H1 (cell line): ENCODE measurements around the gene HBM. TPM values are rescaled to one million over a fixed set of nuclear protein-coding genes. Genes with fewer than 3 reads are reported as not detected.

Source experiments
- CTCF ChIA-PET: fragments of 300-600 bp; sonication (Branson Sonifier 250); formaldehyde crosslinking; loops from one replicate; lab custom pipeline; 2021; ENCODE audit not compliant: partially characterized antibody; lab: Charles Lee
- POLR2A ChIA-PET: fragments of 300-600 bp; sonication (Branson Sonifier 250); formaldehyde crosslinking; loops from one replicate; lab custom pipeline; 2021; ENCODE audit warnings: inconsistent platforms; ENCODE audit not compliant: partially characterized antibody; lab: Charles Lee
- DNase-seq, 2 experiments: peaks; one replicate each; pipeline versions ENCODE4 v3.0.0 to v3.0.0-alpha.2; 2010 to 2022; ENCODE audit warnings: low spot score in 2 of 2, low read depth in 1 of 2, mixed read lengths in 1 of 2
- FAIRE-seq: peaks from 2 replicates; lab custom pipeline; 2011; peaks lifted over from hg19 to GRCh38; lab: Jason Lieb, UNC
- H2AFZ ChIP-seq: 2 replicates; pipeline ENCODE4 v1.8.1; 2012; ENCODE audit warnings: low read length, inconsistent platforms
- H2AK5ac ChIP-seq: 2 replicates; pipeline ENCODE4 v1.6.1; 2013; ENCODE audit warnings: low read depth, low read length
- H2BK120ac ChIP-seq: replicated peaks from 2 replicates; pipeline ENCODE3; 2013; ENCODE audit warnings: low read depth, low read length, inconsistent platforms
- H2BK12ac ChIP-seq: 2 replicates; pipeline ENCODE4 v1.6.1; 2013; ENCODE audit warnings: low read depth, low read length
- H2BK15ac ChIP-seq: 2 replicates; pipeline ENCODE4 v1.6.1; 2013; ENCODE audit warnings: low read length
- H2BK20ac ChIP-seq: 2 replicates; pipeline ENCODE4 v1.6.1; 2013; ENCODE audit warnings: low read length
- H2BK5ac ChIP-seq: 2 replicates; pipeline ENCODE4 v1.6.1; 2013; ENCODE audit warnings: low read depth, low read length
- H3K14ac ChIP-seq: 2 replicates; pipeline ENCODE4 v1.6.1; 2013; ENCODE audit warnings: inconsistent platforms; ENCODE audit not compliant: insufficient read length
- H3K18ac ChIP-seq: 2 replicates; pipeline ENCODE4 v1.6.1; 2013; ENCODE audit warnings: low read length; ENCODE audit errors: extremely low read depth
- H3K23ac ChIP-seq: 2 replicates; pipeline ENCODE4 v1.6.1; 2013; ENCODE audit warnings: inconsistent platforms; ENCODE audit not compliant: insufficient read length
- H3K23me2 ChIP-seq: 2 replicates; pipeline ENCODE4 v1.6.1; 2013; ENCODE audit warnings: low read depth, low read length
- H3K27ac ChIP-seq: 2 replicates; pipeline ENCODE4 v1.6.1; 2011; ENCODE audit warnings: low read depth, low read length, inconsistent platforms
- H3K27me3 ChIP-seq, 4 experiments: replicated peaks in 1 of 4; 1 replicate in 1 of 4; 2 replicates in 3 of 4; pipeline versions ENCODE4 v1.6.1 to v1.8.1; 2011 to 2013; ENCODE audit warnings: low read length in 3 of 4, mild to moderate bottlenecking in 3 of 4, inconsistent platforms in 2 of 4, mixed read lengths in 2 of 4, moderate library complexity in 1 of 4; ENCODE audit not compliant: control insufficient read depth in 3 of 4, insufficient read depth in 3 of 4; ENCODE audit errors: extremely low read depth in 1 of 4
- H3K36me3 ChIP-seq, 4 experiments: 2 replicates each; pipeline versions ENCODE4 v1.6.1 to v1.8.1; 2011 to 2013; ENCODE audit warnings: mild to moderate bottlenecking in 4 of 4, low read length in 3 of 4, moderate library complexity in 2 of 4, control low read depth in 1 of 4, inconsistent platforms in 1 of 4; ENCODE audit not compliant: insufficient read depth in 4 of 4, control insufficient read depth in 2 of 4
- H3K4ac ChIP-seq: replicated peaks from 2 replicates; pipeline ENCODE3; 2013; ENCODE audit warnings: low read length, low read depth, mixed read lengths, inconsistent platforms; ENCODE audit not compliant: insufficient read length
- H3K4me1 ChIP-seq, 4 experiments: replicated peaks in 1 of 4; 1 replicate in 1 of 4; 2 replicates in 3 of 4; pipeline versions ENCODE4 v1.6.1 to v1.8.1; 2011 to 2013; ENCODE audit warnings: low read length in 3 of 4, inconsistent platforms in 2 of 4, mixed read lengths in 1 of 4; ENCODE audit not compliant: insufficient read depth in 4 of 4, control insufficient read depth in 3 of 4
- H3K4me2 ChIP-seq, 2 experiments: 2 replicates each; pipeline versions ENCODE4 v1.6.1 to v1.8.1; 2011 to 2013; ENCODE audit warnings: low read depth in 2 of 2, low read length in 2 of 2, control low read depth in 1 of 2, inconsistent platforms in 1 of 2, mild to moderate bottlenecking in 1 of 2; ENCODE audit not compliant: insufficient read depth in 1 of 2
- H3K4me3 ChIP-seq, 4 experiments: fragments of 200-600, 300-600 bp in 1 of 4; sonication (generic), shearing (Covaris generic), sonication (Bioruptor Twin) in 1 of 4; 2 replicates each; pipeline versions ENCODE4 v1.5.1 to v1.8.1; 2011 to 2016; ENCODE audit warnings: low read length in 4 of 4, low read depth in 3 of 4, control low read depth in 2 of 4, inconsistent platforms in 2 of 4, mild to moderate bottlenecking in 2 of 4, mixed read lengths in 1 of 4, moderate library complexity in 1 of 4; ENCODE audit not compliant: insufficient read depth in 2 of 4; ENCODE audit errors: extremely low read depth in 1 of 4
- H3K56ac ChIP-seq: replicated peaks from 2 replicates; pipeline ENCODE3; 2013; ENCODE audit warnings: low read depth, mild to moderate bottlenecking, mixed read lengths, low read length, inconsistent platforms; ENCODE audit not compliant: insufficient read length
- H3K79me1 ChIP-seq: 2 replicates; pipeline ENCODE4 v1.6.1; 2013; ENCODE audit warnings: low read depth, low read length, control low read depth
- H3K79me2 ChIP-seq, 2 experiments: 2 replicates each; pipeline versions ENCODE4 v1.6.1 to v1.8.1; 2012 to 2013; ENCODE audit warnings: low read length in 2 of 2, mild to moderate bottlenecking in 2 of 2, inconsistent platforms in 1 of 2; ENCODE audit not compliant: insufficient read depth in 2 of 2, control insufficient read depth in 1 of 2
- H3K9ac ChIP-seq, 4 experiments: replicated peaks in 1 of 4; 1 replicate in 1 of 4; 2 replicates in 3 of 4; pipeline versions ENCODE4 v1.6.1 to v1.8.1; 2011 to 2013; ENCODE audit warnings: low read depth in 3 of 4, low read length in 3 of 4, control low read depth in 2 of 4, mild to moderate bottlenecking in 2 of 4, moderate library complexity in 2 of 4, inconsistent platforms in 1 of 4; ENCODE audit errors: extremely low read depth in 1 of 4
- H3K9me3 ChIP-seq, 2 experiments: 2 replicates each; pipeline versions ENCODE4 v1.6.1 to v1.8.1; 2012 to 2013; ENCODE audit warnings: mild to moderate bottlenecking in 2 of 2, moderate library complexity in 2 of 2, control low read depth in 1 of 2, inconsistent platforms in 1 of 2, low read depth in 1 of 2, low read length in 1 of 2, mixed read lengths in 1 of 2; ENCODE audit not compliant: insufficient read depth in 2 of 2
- H4K20me1 ChIP-seq, 2 experiments: replicated peaks in 1 of 2; 2 replicates each; pipeline versions ENCODE3 to v1.8.1; 2011 to 2013; ENCODE audit warnings: inconsistent platforms in 2 of 2, low read length in 2 of 2, mild to moderate bottlenecking in 1 of 2; ENCODE audit not compliant: insufficient read depth in 2 of 2, control insufficient read depth in 1 of 2
- H4K5ac ChIP-seq: 2 replicates; pipeline ENCODE4 v1.6.1; 2013; ENCODE audit warnings: low read length, low read depth, mixed read lengths, inconsistent platforms; ENCODE audit not compliant: insufficient read length
- H4K8ac ChIP-seq: 2 replicates; pipeline ENCODE4 v1.8.0; 2013; ENCODE audit warnings: mild to moderate bottlenecking, moderate library complexity, low read length, inconsistent platforms; ENCODE audit not compliant: insufficient read depth; ENCODE audit errors: extremely low read depth
- H4K91ac ChIP-seq: replicated peaks from 2 replicates; pipeline ENCODE3; 2013; ENCODE audit warnings: low read length, mixed read lengths, inconsistent platforms; ENCODE audit not compliant: insufficient read length
- EP300 ChIP-seq, 2 experiments: IDR thresholded peaks; 1 replicate in 1 of 2; 2 replicates in 1 of 2; pipeline ENCODE4 v1.6.1; 2011 to 2012; ENCODE audit warnings: low read depth in 2 of 2, low read length in 2 of 2, mild to moderate bottlenecking in 2 of 2, borderline replicate concordance in 1 of 2, inconsistent platforms in 1 of 2, moderate library complexity in 1 of 2
- EZH2 ChIP-seq: fragments of 200-600 bp; sonication (generic); IDR thresholded peaks from 2 replicates; pipeline ENCODE4 v1.7.1; 2012; ENCODE audit warnings: low read depth, mild to moderate bottlenecking, moderate library complexity, low read length, inconsistent platforms; ENCODE audit not compliant: severe bottlenecking
- FOSL1 ChIP-seq: IDR thresholded peaks from 2 replicates; pipeline ENCODE4 v1.6.1; 2011; ENCODE audit warnings: mild to moderate bottlenecking, low read depth, low read length, moderate library complexity; ENCODE audit not compliant: insufficient read depth
- HDAC2 ChIP-seq, 2 experiments: fragments of 300-600 bp in 1 of 2; sonication (generic) in 1 of 2; IDR thresholded peaks; 2 replicates each; pipeline ENCODE4 v1.6.1; 2011 to 2012; ENCODE audit warnings: low read depth in 2 of 2, low read length in 2 of 2, mild to moderate bottlenecking in 2 of 2, moderate library complexity in 2 of 2, borderline replicate concordance in 1 of 2, inconsistent platforms in 1 of 2
- KDM4A ChIP-seq: IDR thresholded peaks from one replicate; pipeline ENCODE4 v1.7.1; 2012; ENCODE audit warnings: low read depth, mild to moderate bottlenecking, moderate library complexity, low read length, inconsistent platforms; ENCODE audit not compliant: severe bottlenecking
- SUZ12 ChIP-seq: fragments of 200-600 bp; sonication (generic); IDR thresholded peaks from 2 replicates; pipeline ENCODE4 v1.6.1; 2012; ENCODE audit warnings: mild to moderate bottlenecking, inconsistent platforms, low read length, moderate library complexity, mixed read lengths
- WGBS, 2 experiments: shearing (Covaris generic) in 1 of 2; methylation state at CpG; one replicate each; pipeline versions ENCODE4 v1.1.6 to v1.1.7; 2013 to 2015; ENCODE audit warnings: low lambda C conversion rate in 2 of 2, mixed read lengths in 2 of 2, inconsistent platforms in 1 of 2, low coverage in 1 of 2, missing lambda C conversion rate in 1 of 2; ENCODE audit not compliant: insufficient replicate concordance in 2 of 2, insufficient coverage in 1 of 2, insufficient read length in 1 of 2; ENCODE audit errors: extremely low coverage in 1 of 2, missing lambda C conversion rate in 1 of 2; 5-methylcytosine and 5-hydroxymethylcytosine counted together
- polyA plus RNA-seq, 7 experiments: library from polyadenylated mRNA; depleted of rRNA in 3 of 7; stranded (reverse) in 5 of 7; unstranded in 2 of 7; fragments of >200 nt in 5 of 7; fragments of 200-250 nt in 2 of 7; gene quantifications; 1 replicate in 5 of 7; 2 replicates in 1 of 7; 4 replicates in 1 of 7; pipeline versions ENCODE4 v1.2.1 to v1.2.3, GENCODE V29; 2011 to 2013; ENCODE audit warnings: missing spikeins in 2 of 7, mixed read lengths in 2 of 7
- total RNA-seq: library from RNA; stranded (reverse); fragmentation: NEBNext Ultra II Directional; extraction: Animal tissue kit (Norgen Biotek cat#: 25700); gene quantifications from 2 replicates; pipeline ENCODE4 v1.2.1, GENCODE V29; 2021
- TF ChIP-seq, protein P1 (sequence below): IDR thresholded peaks from 2 replicates; pipeline ENCODE4 v1.6.1; 2011; ENCODE audit warnings: low read depth, mild to moderate bottlenecking, low read length; ENCODE audit not compliant: insufficient read depth
- TF ChIP-seq, protein P2 (sequence below): IDR thresholded peaks from 2 replicates; pipeline ENCODE4 v1.6.1; 2012; ENCODE audit warnings: inconsistent platforms

Gene HBM
- total and polyA plus RNA-seq, 2 of the 8 experiments (the other 6 are each of a cell fraction or from before 2014, with no cell fraction given): 0.88 TPM; not detected in 1

DNA sequence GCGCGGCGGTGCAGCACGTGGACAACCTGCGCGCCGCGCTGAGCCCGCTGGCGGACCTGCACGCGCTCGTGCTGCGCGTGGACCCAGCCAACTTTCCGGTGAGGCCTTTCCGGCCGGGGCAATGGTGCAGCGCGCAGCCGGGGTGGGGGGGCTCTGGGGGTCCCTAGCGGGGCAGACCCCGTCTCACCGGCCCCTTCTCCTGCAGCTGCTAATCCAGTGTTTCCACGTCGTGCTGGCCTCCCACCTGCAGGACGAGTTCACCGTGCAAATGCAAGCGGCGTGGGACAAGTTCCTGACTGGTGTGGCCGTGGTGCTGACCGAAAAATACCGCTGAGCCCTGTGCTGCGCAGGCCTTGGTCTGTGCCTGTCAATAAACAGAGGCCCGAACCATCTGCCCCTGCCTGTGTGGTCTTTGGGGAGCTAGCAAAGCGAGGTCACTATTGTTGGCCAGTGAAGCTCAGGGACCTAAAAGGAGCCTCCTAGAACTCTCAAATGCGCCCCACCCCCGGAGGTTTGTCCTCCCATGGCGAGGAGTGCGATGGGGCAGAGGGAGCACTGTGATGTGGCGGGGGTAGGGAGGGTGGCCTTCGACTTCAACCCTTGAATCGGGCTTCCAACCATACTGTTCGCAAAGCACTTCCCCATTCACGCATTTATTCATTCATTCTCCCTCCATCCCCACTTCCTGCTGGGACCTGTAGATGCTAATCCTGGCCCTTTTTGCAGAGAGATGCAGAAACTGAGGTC is 770 bp downstream of the HBM start:
- peaks cover 43 to 72% (median 66%) of the 10 kb centered on the region in 4 experiments for H3K27me3 ChIP-seq
- DNase-seq: no peak
- TF ChIP-seq, protein P1, sequence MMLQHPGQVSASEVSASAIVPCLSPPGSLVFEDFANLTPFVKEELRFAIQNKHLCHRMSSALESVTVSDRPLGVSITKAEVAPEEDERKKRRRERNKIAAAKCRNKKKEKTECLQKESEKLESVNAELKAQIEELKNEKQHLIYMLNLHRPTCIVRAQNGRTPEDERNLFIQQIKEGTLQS: no peak
- TF ChIP-seq FOSL1: no peak
- TF ChIP-seq, protein P2, sequence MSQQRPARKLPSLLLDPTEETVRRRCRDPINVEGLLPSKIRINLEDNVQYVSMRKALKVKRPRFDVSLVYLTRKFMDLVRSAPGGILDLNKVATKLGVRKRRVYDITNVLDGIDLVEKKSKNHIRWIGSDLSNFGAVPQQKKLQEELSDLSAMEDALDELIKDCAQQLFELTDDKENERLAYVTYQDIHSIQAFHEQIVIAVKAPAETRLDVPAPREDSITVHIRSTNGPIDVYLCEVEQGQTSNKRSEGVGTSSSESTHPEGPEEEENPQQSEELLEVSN: 0 out of 2 replicates have a peak, but pooled peaks have one; percentile 13
- peak; percentile 78 for TF ChIP-seq EZH2
- peak; percentile 14; the same call in 1 of the 2 replicates for TF ChIP-seq SUZ12
- TF ChIP-seq HDAC2 (IDR thresholded peaks at IDR 0.05; ENCODE audit: borderline replicate concordance in 1 of 2, low read depth in 2 of 2, low read length in 2 of 2): no peak
- TF ChIP-seq KDM4A: peak; percentile 14
- TF ChIP-seq EP300 (IDR thresholded peaks at IDR 0.05; ENCODE audit: borderline replicate concordance in 1 of 2, low read depth in 2 of 2, low read length in 2 of 2): no peak

More for the DNA sequence above, 770 bp downstream of the HBM start:
- 12% methylated on average over 36 of the region's 45 CpGs; no CpG with 5 or more reads in 1 of the 2 experiments for WGBS, 2 experiments
- H2BK5ac ChIP-seq: no peak overlapping the region
- H3K36me3 ChIP-seq: peaks cover 0 to 9% (median 0%) of the 10 kb centered on the region in 4 experiments; a peak in 2 of 8 replicates
- POLR2A ChIA-PET: interaction anchor here (1.2 to 5.0 kb wide), 3 partner anchors 9 to 15 kb away, joined by 3 to 29 read pairs (median 16); partner anchors contain the start of gene HBQ1
- H3K14ac ChIP-seq: no peak overlapping the region
- peaks cover 2 to 8% of the 10 kb centered on the region in 2 experiments for H4K20me1 ChIP-seq
- H3K4me2 ChIP-seq: peak overlapping the region; percentile 64 to 78
- H3K4me1 ChIP-seq: peaks cover 0 to 20% (median 16%) of the 10 kb centered on the region in 4 experiments; a peak in 6 of 7 replicates
- H2BK20ac ChIP-seq: no peak overlapping the region; the same call in 1 of the 2 replicates
- H2BK12ac ChIP-seq: peak overlapping the region; percentile 50; the same call in 1 of the 2 replicates
- no peak overlapping the region for H2AK5ac ChIP-seq
- H4K8ac ChIP-seq: no peak overlapping the region
- FAIRE-seq: no peak
- H3K79me1 ChIP-seq: no peaks in the 10 kb centered on the region
- no peaks in the 10 kb centered on the region for H3K9me3 ChIP-seq
- no peak overlapping the region for H2BK120ac ChIP-seq
- H4K91ac ChIP-seq: no peak overlapping the region
- H3K9ac ChIP-seq: no peak overlapping the region
- no peaks in the 10 kb centered on the region for H3K79me2 ChIP-seq
- no peak overlapping the region for H3K23ac ChIP-seq
- H3K27ac ChIP-seq: no peak overlapping the region
- H3K18ac ChIP-seq: peak overlapping the region; percentile 1; the same call in 1 of the 2 replicates
- H2BK15ac ChIP-seq: 0 out of 2 replicates have a peak overlapping the region, but pooled peaks have one; percentile 29
- H3K23me2 ChIP-seq: peaks cover 10% of the 10 kb centered on the region; the same call in 1 of the 2 replicates
- no peak overlapping the region for H2AFZ ChIP-seq
- H4K5ac ChIP-seq: no peak overlapping the region
- CTCF ChIA-PET: interaction anchor here (1.0 to 5.6 kb wide), 6 partner anchors 11 to 104 kb away, joined by 3 to 24 read pairs (median 6); no protein-coding TSS in a partner anchor
- no peak overlapping the region for H3K4ac ChIP-seq
- no peak overlapping the region for H3K56ac ChIP-seq
- peak overlapping the region in 3 of 4 experiments; percentile 16 to 59 (median 24); a peak in 6 of 8 replicates for H3K4me3 ChIP-seq
